ENCODE data around the gene HOOK2. TPM values are rescaled to one million over a fixed set of nuclear protein-coding genes. Genes with fewer than 3 reads are reported as not detected.
A peak's percentile ranks its signal among the peaks of the same experiment; 100 is the strongest.
"Not testable (repeated sequence)": the region's sequence is repeated elsewhere in the genome, so short reads cannot be mapped to it uniquely, and the experiment has no call there.

The HOOK2 gene
- 100 to 1,000 TPM; 128 to 145 (median 136) TPM for total RNA-seq

GRCh38 chr19:12774588-12775555 lies at the start of gene HOOK2:
TSS of gene HOOK2 (minus strand) at chr19:12775552. CDS start at chr19:12775449, 103 bp downstream.
- intact Hi-C loops (cut with DNase I), result loop anchor here (5.0 kb wide), 1 partner anchor 62 kb away; the partner anchor contains the start of gene MAST1
- H3K9me3 ChIP-seq, result no peaks in the 10 kb centered on the region
- DNase-seq, result peak; percentile 100
- H3K4me3 ChIP-seq (replicated peaks in 1 of 3), result peak within 1 kb of the TSS in 2 of 3 donors; percentile 57 to 61
- no peaks in the 10 kb centered on the region for H3K27me3 ChIP-seq
- WGBS, 2 donors, result 19 to 25% methylated on average over 29 to 34 of the region's 58 CpGs
- H3K27ac ChIP-seq, result peak within 1 kb of the TSS; percentile 82 to 96 (median 96)
- TF ChIP-seq POLR2A (IDR thresholded peaks at IDR 0.05) (peak; percentile 36 to 74), CTCF (IDR thresholded peaks at IDR 0.05) (peak in 1 of 6 experiments; percentile 11)
- peaks cover 19 to 28% of the 10 kb centered on the region in 2 donors for H3K4me1 ChIP-seq
- H3K36me3 ChIP-seq, result peaks cover 5 to 7% of the 10 kb centered on the region in 2 donors

DNA sequence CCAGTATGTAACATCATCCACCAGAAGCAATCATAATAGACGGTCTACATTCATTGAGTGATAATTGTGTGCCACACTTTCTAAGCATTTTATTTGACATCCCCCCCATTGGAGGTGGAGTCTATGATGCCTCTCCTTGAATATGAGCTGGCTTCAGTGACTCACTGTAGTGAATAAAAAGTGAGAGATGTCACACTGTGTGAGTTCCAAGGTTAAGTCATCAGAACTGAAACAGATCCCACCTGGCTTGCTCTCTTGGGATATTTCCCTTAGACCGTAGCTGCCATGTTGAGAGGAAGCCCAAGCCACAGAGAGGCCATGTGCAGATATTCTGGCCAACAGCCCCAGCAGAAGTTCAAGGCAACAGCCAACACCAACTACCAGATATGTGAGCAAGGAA lies 46.4 kb upstream of the HOOK2 start:
- TF ChIP-seq CTCF (IDR thresholded peaks at IDR 0.05), result no peak
- no peak for TF ChIP-seq POLR2A (IDR thresholded peaks at IDR 0.05)
- no peak overlapping the region for H3K4me3 ChIP-seq (replicated peaks in 1 of 3)
- no peaks in the 10 kb centered on the region for H3K36me3 ChIP-seq
- no peaks in the 10 kb centered on the region for H3K4me1 ChIP-seq
- H3K9me3 ChIP-seq, result no peaks in the 10 kb centered on the region
- H3K27ac ChIP-seq, result no peak overlapping the region
- WGBS, 2 donors, result 90 to 94% methylated on average over 2 of the region's 2 CpGs
- H3K27me3 ChIP-seq, result peaks cover 7% of the 10 kb centered on the region
- no peak for DNase-seq
- intact Hi-C loops (cut with DNase I), result no loop called here

DNA sequence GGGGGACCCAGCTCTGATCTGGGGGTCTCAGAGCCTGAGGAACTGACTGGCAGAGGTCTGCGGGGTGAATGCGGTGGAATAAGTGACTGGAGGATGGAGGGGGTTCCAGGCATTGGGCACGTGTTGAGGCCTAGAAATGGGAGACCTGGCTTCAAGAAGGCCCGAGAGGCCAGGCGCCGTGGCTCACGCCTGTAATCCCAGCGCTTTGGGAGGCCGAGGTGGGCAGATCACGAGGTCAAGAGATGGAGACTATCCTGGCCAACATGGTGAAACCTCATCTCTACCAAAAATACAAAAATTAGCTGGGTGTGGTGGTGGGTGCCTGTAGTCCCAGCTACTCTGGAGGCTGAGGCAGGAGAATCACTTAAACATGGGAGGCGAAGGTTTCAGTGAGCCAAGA lies 42.5 kb upstream of the HOOK2 start:
- H3K36me3 ChIP-seq; H3K4me3 ChIP-seq (replicated peaks in 1 of 3); H3K27me3 ChIP-seq; H3K4me1 ChIP-seq; DNase-seq; intact Hi-C loops (cut with DNase I); H3K9me3 ChIP-seq; H3K27ac ChIP-seq: not testable (repeated sequence)
- WGBS, 2 donors, result 94 to 97% methylated on average over 11 of the region's 11 CpGs

DNA sequence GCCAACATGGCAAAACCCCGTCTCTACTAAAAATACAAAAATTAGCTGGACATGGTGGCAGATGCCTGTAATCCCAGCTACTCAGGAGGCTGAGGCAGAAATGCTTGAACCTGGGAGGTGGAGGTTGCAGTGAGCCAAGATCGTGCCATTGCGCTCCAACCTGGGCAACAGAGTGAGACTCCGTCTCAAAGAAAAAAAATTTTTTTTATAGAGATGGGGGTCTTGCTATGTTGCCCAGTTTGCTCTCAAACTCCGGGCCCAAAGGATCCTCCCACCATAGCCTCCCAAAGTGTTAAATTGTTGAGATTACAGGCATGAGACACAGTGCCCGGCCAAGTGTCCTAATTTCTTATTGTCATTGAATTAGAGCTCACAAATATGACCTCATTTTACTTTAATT lies 41.8 kb upstream of the HOOK2 start:
- intact Hi-C loops (cut with DNase I); H3K4me1 ChIP-seq: not testable (repeated sequence)
- WGBS, 2 donors, result 94 to 95% methylated on average over 6 of the region's 6 CpGs

DNA sequence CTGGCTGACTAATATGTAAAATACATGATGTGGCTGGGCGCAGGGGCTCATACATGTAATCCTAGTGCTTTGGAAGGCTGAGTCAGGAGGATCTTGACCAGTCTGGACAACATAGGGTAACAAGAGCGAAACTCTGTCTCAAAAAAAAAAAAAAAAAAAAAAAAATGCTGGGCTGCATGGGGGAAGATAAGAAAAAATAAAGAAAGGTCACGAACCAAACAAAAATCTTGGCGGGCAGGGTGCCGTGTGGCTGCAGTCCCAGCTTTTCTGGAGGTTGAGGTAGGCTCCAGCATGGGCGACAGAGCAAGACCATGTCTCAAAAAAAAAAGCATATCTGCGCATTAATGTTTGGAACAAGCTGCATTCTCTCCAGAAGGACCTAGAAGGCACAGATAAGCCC lies 39.7 kb upstream of the HOOK2 start:
- no peaks in the 10 kb centered on the region for H3K9me3 ChIP-seq
- H3K4me3 ChIP-seq (replicated peaks in 1 of 3), result no peak overlapping the region
- no peaks in the 10 kb centered on the region for H3K36me3 ChIP-seq
- intact Hi-C loops (cut with DNase I), result no loop called here
- TF ChIP-seq POLR2A (IDR thresholded peaks at IDR 0.05) (no peak), CTCF (IDR thresholded peaks at IDR 0.05) (no peak)
- H3K27ac ChIP-seq, result no peak overlapping the region
- H3K4me1 ChIP-seq, result no peaks in the 10 kb centered on the region
- no peaks in the 10 kb centered on the region for H3K27me3 ChIP-seq
- DNase-seq, result no peak
- 84 to 91% methylated on average over 7 of the region's 7 CpGs for WGBS, 2 donors

More for the DNA sequence above, 41.8 kb upstream of the HOOK2 start:
- not testable (repeated sequence) for H3K4me3 ChIP-seq (replicated peaks in 1 of 3); H3K36me3 ChIP-seq; DNase-seq; H3K9me3 ChIP-seq; H3K27me3 ChIP-seq; H3K27ac ChIP-seq
